ENCODE measurements around the gene SGCE. TPM values are rescaled to one million over a fixed set of nuclear protein-coding genes. Genes with fewer than 3 reads are reported as not detected.

SGCE gene
- total and polyA plus RNA-seq, 9 donors, result 125 to 162 (median 141) TPM

- WGBS (ENCODE audit: insufficient coverage), result 100% methylated on average over 1 of the region's 2 CpGs
Observed at GRCh38 chr7:94579470-94579869, 76.5 kb downstream of the SGCE start.

DNA sequence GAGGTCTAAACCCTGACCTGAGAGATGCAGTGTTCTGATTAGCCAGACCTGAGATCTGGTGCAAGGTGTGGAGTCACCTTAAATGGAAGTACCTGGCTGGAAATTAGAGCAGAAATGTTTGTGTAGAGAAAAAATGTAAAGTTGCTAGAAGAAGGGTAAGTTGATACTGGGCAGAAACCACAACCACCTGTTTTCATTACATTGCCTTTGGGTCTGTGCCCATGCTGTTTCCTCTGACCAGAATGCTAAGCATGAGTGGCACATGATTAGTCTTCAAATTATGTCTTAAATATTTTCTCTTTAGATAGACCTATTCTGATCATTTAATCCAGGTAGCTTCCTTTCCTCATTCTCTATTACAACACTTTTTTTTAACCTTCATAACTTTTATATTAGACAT, 77.3 kb downstream of the SGCE start:
- no peak overlapping the region for H3K27ac ChIP-seq (ENCODE audit: low read length)
- peak; percentile 29 for DNase-seq
- H3K4me1 ChIP-seq (ENCODE audit: control insufficient read depth, insufficient read depth, low read length), result no peaks in the 10 kb centered on the region
- no peaks in the 10 kb centered on the region for H3K27me3 ChIP-seq (ENCODE audit: control insufficient read depth, insufficient read depth, low read length)
- H3K36me3 ChIP-seq (ENCODE audit: control insufficient read depth, insufficient read depth, low read length), result peaks cover 9% of the 10 kb centered on the region
- peaks cover 16% of the 10 kb centered on the region for H3K9me3 ChIP-seq (replicated peaks; ENCODE audit: control insufficient read depth, low read depth, low read length)
- H3K4me3 ChIP-seq (ENCODE audit: low read length), result no peak overlapping the region

More at GRCh38 chr7:94579470-94579869, 76.5 kb downstream of the SGCE start:
- Histone ChIP-seq H3K27ac (ENCODE audit: low read length) (no peak overlapping the region), H3K9me3 (replicated peaks; ENCODE audit: control insufficient read depth, low read depth, low read length) (peaks cover 16% of the 10 kb centered on the region), H3K4me1 (ENCODE audit: control insufficient read depth, insufficient read depth, low read length) (no peaks in the 10 kb centered on the region), H3K4me3 (ENCODE audit: low read length) (no peak overlapping the region), H3K36me3 (ENCODE audit: control insufficient read depth, insufficient read depth, low read length) (peaks cover 9% of the 10 kb centered on the region), H3K27me3 (ENCODE audit: control insufficient read depth, insufficient read depth, low read length) (no peaks in the 10 kb centered on the region)
- no peak for DNase-seq

- no peak overlapping the region for H3K27ac ChIP-seq (ENCODE audit: low read length)
- WGBS (ENCODE audit: insufficient coverage), result no CpG with 5 or more reads among the region's 1 CpG
- no peaks in the 10 kb centered on the region for H3K4me1 ChIP-seq (ENCODE audit: control insufficient read depth, insufficient read depth, low read length)
- no peak for DNase-seq
- peaks cover 7% of the 10 kb centered on the region for H3K36me3 ChIP-seq (ENCODE audit: control insufficient read depth, insufficient read depth, low read length)
- peaks cover 23% of the 10 kb centered on the region for H3K9me3 ChIP-seq (replicated peaks; ENCODE audit: control insufficient read depth, low read depth, low read length)
- no peak overlapping the region for H3K4me3 ChIP-seq (ENCODE audit: low read length)
- H3K27me3 ChIP-seq (ENCODE audit: control insufficient read depth, insufficient read depth, low read length), result no peaks in the 10 kb centered on the region
Observed at GRCh38 chr7:94577357-94577756, 78.6 kb downstream of the SGCE start.

DNA sequence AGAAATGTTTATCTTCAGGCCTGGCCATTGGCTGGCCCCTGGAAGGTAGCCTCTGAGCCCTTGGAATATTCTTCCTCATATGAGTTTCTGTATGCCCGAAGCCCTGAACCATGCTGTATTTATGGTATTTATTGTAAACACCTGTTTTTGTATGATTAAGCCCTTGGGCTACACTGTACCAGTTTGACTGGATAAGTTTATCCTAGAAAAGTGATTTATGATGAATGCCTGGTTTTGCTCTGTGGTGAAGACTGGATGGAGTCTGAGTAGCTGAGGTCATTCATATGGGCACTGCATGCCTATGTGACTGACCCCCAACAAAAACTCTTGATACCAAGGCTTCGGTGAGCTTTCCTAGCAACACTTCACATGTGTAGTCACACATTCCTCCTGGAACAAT, 79.6 kb downstream of the SGCE start:
- Histone ChIP-seq H3K9me3 (replicated peaks; ENCODE audit: control insufficient read depth, low read depth, low read length) (peaks cover 23% of the 10 kb centered on the region), H3K27me3 (ENCODE audit: control insufficient read depth, insufficient read depth, low read length) (no peaks in the 10 kb centered on the region), H3K4me1 (ENCODE audit: control insufficient read depth, insufficient read depth, low read length) (no peaks in the 10 kb centered on the region), H3K36me3 (ENCODE audit: control insufficient read depth, insufficient read depth, low read length) (peaks cover 7% of the 10 kb centered on the region), H3K4me3 (ENCODE audit: low read length) (no peak overlapping the region), H3K27ac (ENCODE audit: low read length) (no peak overlapping the region)
- WGBS (ENCODE audit: insufficient coverage), result no CpG with 5 or more reads among the region's 2 CpGs
- no peak for DNase-seq

DNA sequence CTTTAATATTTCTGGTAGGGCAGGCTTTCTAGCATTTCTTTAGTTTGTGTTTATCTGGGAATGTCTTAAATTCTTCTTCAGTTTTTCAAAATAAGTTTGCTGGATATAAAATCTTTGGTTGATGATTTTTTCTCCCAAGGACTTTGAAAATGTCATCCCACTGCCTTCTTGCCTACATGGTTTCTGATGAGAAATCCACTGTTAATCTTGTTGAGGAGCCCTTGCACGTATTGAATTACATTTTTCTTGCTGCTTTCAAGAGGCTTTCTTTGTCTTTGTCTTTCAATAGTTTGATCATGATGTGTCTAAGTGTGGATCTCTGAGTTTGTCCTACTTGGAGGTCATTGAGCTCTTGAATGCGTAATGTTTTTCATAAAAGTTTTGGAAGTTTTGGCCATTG, 80.3 kb downstream of the SGCE start:
- WGBS (ENCODE audit: insufficient coverage), result no CpG with 5 or more reads among the region's 2 CpGs
- peaks cover 23% of the 10 kb centered on the region for H3K9me3 ChIP-seq (replicated peaks; ENCODE audit: control insufficient read depth, low read depth, low read length)
- no peak for DNase-seq
- H3K36me3 ChIP-seq (ENCODE audit: control insufficient read depth, insufficient read depth, low read length), result peaks cover 7% of the 10 kb centered on the region
- no peaks in the 10 kb centered on the region for H3K4me1 ChIP-seq (ENCODE audit: control insufficient read depth, insufficient read depth, low read length)
- no peak overlapping the region for H3K27ac ChIP-seq (ENCODE audit: low read length)
- no peaks in the 10 kb centered on the region for H3K27me3 ChIP-seq (ENCODE audit: control insufficient read depth, insufficient read depth, low read length)
- no peak overlapping the region for H3K4me3 ChIP-seq (ENCODE audit: low read length)

DNA sequence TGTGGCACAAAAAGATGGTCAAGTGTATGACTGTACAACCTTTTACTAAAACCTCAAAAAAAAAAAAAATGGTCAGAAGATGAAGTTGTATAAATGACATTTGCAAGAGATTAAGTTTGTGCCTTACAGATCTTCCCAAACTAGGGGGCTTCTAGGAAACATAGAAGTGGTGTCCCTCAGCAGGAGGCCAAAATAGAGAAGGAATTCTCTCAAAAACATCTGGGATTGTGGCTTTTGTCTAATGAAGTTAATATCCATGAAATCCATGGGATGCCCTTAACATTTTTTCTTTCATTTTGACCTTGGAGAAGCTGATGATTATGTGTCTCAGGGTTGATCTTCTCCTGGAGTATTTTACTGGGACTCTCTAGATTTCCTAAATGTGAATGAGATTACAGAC, 84.1 kb downstream of the SGCE start:
- Histone ChIP-seq H3K36me3 (ENCODE audit: control insufficient read depth, insufficient read depth, low read length) (peaks cover 7% of the 10 kb centered on the region), H3K4me3 (ENCODE audit: low read length) (no peak overlapping the region), H3K4me1 (ENCODE audit: control insufficient read depth, insufficient read depth, low read length) (no peaks in the 10 kb centered on the region), H3K27ac (ENCODE audit: low read length) (no peak overlapping the region), H3K27me3 (ENCODE audit: control insufficient read depth, insufficient read depth, low read length) (no peaks in the 10 kb centered on the region), H3K9me3 (replicated peaks; ENCODE audit: control insufficient read depth, low read depth, low read length) (peaks cover 23% of the 10 kb centered on the region)
- no peak for DNase-seq

DNA sequence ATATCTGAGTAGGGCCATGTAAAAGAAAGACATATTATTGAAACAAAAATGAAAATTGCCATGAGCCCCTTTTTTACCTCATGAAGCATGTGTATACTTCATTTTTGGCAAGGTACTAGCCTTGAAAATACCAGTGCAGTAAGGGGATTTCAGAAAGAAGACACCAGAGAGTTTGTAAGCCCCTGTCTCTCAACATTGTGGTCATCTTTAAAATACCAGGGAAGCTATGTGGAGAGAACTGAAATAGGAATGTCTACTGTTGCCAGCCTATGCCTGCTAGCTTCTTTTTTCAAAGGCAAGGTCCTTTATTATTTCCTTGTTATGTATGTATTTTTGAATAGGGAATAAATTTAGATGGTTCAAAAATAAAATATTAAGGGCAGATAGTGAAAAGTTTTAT, 88.5 kb downstream of the SGCE start:
- H3K27me3 ChIP-seq (ENCODE audit: control insufficient read depth, insufficient read depth, low read length), result no peaks in the 10 kb centered on the region
- H3K9me3 ChIP-seq (replicated peaks; ENCODE audit: control insufficient read depth, low read depth, low read length), result no peaks in the 10 kb centered on the region
- no peaks in the 10 kb centered on the region for H3K36me3 ChIP-seq (ENCODE audit: control insufficient read depth, insufficient read depth, low read length)
- H3K4me3 ChIP-seq (ENCODE audit: low read length), result no peak overlapping the region
- H3K27ac ChIP-seq (ENCODE audit: low read length), result no peak overlapping the region
- H3K4me1 ChIP-seq (ENCODE audit: control insufficient read depth, insufficient read depth, low read length), result no peaks in the 10 kb centered on the region
- peak; percentile 27 for DNase-seq

GRCh38 chr7:94565247-94565894, 90.6 kb downstream of the SGCE start:
- H3K4me1 ChIP-seq (ENCODE audit: control insufficient read depth, insufficient read depth, low read length), result no peaks in the 10 kb centered on the region
- H3K36me3 ChIP-seq (ENCODE audit: control insufficient read depth, insufficient read depth, low read length), result no peaks in the 10 kb centered on the region
- H3K27me3 ChIP-seq (ENCODE audit: control insufficient read depth, insufficient read depth, low read length), result no peaks in the 10 kb centered on the region
- 92% methylated on average over 2 of the region's 4 CpGs for WGBS (ENCODE audit: insufficient coverage)
- no peak for DNase-seq
- H3K9me3 ChIP-seq (replicated peaks; ENCODE audit: control insufficient read depth, low read depth, low read length), result no peaks in the 10 kb centered on the region
- no peak overlapping the region for H3K4me3 ChIP-seq (ENCODE audit: low read length)
- no peak overlapping the region for H3K27ac ChIP-seq (ENCODE audit: low read length)

DNA sequence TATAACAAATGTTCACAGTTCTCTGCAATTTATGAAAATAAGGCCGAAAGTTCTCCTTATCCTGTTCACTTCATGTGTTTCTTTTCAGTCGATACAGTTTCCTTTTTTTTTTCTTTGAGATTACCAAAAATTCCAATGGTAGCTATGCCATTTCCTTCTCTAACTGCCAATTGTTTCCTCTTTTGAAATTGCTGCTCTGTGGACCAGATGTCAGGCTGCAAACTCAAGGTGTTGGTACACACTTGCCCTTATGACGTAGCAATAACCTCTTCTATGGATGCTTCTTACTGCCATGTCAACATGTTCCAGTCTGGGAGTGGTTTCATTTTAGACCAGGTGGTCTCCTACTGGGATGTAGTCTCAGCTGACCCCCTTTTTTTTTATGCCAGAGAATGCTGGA, 93.4 kb downstream of the SGCE start:
- H3K4me3 ChIP-seq (ENCODE audit: low read length), result no peak overlapping the region
- no peak overlapping the region for H3K27ac ChIP-seq (ENCODE audit: low read length)
- H3K4me1 ChIP-seq (ENCODE audit: control insufficient read depth, insufficient read depth, low read length), result no peaks in the 10 kb centered on the region
- H3K36me3 ChIP-seq (ENCODE audit: control insufficient read depth, insufficient read depth, low read length), result peaks cover 2% of the 10 kb centered on the region
- no peak for DNase-seq
- no peaks in the 10 kb centered on the region for H3K27me3 ChIP-seq (ENCODE audit: control insufficient read depth, insufficient read depth, low read length)
- 88% methylated on average over 2 of the region's 3 CpGs for WGBS (ENCODE audit: insufficient coverage)
- H3K9me3 ChIP-seq (replicated peaks; ENCODE audit: control insufficient read depth, low read depth, low read length), result no peaks in the 10 kb centered on the region

- Histone ChIP-seq H3K4me3 (ENCODE audit: low read length) (no peak overlapping the region), H3K4me1 (ENCODE audit: control insufficient read depth, insufficient read depth, low read length) (no peaks in the 10 kb centered on the region), H3K9me3 (replicated peaks; ENCODE audit: control insufficient read depth, low read depth, low read length) (no peaks in the 10 kb centered on the region), H3K27ac (ENCODE audit: low read length) (no peak overlapping the region), H3K27me3 (ENCODE audit: control insufficient read depth, insufficient read depth, low read length) (no peaks in the 10 kb centered on the region), H3K36me3 (ENCODE audit: control insufficient read depth, insufficient read depth, low read length) (peaks cover 2% of the 10 kb centered on the region)
- no peak for DNase-seq
- WGBS (ENCODE audit: insufficient coverage), result no CpG with 5 or more reads among the region's 2 CpGs
Observed at GRCh38 chr7:94561841-94562514, 94.0 kb downstream of the SGCE start.

GRCh38 chr7:94559972-94560371, 96.0 kb downstream of the SGCE start:
- no peaks in the 10 kb centered on the region for H3K9me3 ChIP-seq (replicated peaks; ENCODE audit: control insufficient read depth, low read depth, low read length)
- no CpG with 5 or more reads among the region's 1 CpG for WGBS (ENCODE audit: insufficient coverage)
- H3K4me3 ChIP-seq (ENCODE audit: low read length), result no peak overlapping the region
- DNase-seq, result no peak
- peaks cover 6% of the 10 kb centered on the region for H3K36me3 ChIP-seq (ENCODE audit: control insufficient read depth, insufficient read depth, low read length)
- no peak overlapping the region for H3K27ac ChIP-seq (ENCODE audit: low read length)
- no peaks in the 10 kb centered on the region for H3K27me3 ChIP-seq (ENCODE audit: control insufficient read depth, insufficient read depth, low read length)
- no peaks in the 10 kb centered on the region for H3K4me1 ChIP-seq (ENCODE audit: control insufficient read depth, insufficient read depth, low read length)

Measured in muscle of leg (tissue), 11 donors.